Breast epithelium (tissue), 3 donors: ENCODE measurements around the gene SERF1A.
"Not testable (repeated sequence)": the region's sequence is repeated elsewhere in the genome, so short reads cannot be mapped to it uniquely, and the experiment has no call there.

Experiments used
- POLR2AphosphoS5 ChIP-seq, 3 donors: sonication (generic); formaldehyde crosslinking; IDR thresholded peaks; one replicate each; pipeline ENCODE4 v1.6.1; 2017; ENCODE audit warnings: antibody characterized with exemption in 3 of 3
- TF ChIP-seq, protein P1 (sequence below), 3 donors: fragments of 450-650 bp; IDR thresholded peaks; one replicate each; pipeline ENCODE4 v1.5.1; 2016 to 2017; ENCODE audit warnings: antibody characterized with exemption in 3 of 3, mild to moderate bottlenecking in 3 of 3, moderate library complexity in 3 of 3

DNA sequence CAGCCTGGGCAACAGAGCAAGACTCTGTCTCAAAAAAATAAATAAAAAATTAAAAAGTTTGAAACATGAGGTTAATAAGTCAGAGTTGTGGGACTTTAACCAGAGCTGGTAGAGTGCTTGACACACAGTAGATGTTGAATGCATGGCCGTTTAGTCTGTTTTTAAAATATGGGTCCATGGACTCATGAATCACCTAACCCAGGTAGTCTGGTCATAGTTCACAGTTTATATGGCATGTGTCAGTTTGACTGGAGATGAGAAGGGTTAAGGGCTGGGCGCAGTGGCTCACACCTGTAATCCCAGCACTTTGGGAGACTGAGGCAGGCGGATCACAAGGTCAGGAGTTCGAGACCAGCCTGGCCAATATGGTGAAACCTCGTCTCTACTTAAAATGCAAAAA, 6.2 kb downstream of the SERF1A start:
- TF ChIP-seq POLR2AphosphoS5 (IDR thresholded peaks at IDR 0.05): not testable (repeated sequence)
- TF ChIP-seq, protein P1, sequence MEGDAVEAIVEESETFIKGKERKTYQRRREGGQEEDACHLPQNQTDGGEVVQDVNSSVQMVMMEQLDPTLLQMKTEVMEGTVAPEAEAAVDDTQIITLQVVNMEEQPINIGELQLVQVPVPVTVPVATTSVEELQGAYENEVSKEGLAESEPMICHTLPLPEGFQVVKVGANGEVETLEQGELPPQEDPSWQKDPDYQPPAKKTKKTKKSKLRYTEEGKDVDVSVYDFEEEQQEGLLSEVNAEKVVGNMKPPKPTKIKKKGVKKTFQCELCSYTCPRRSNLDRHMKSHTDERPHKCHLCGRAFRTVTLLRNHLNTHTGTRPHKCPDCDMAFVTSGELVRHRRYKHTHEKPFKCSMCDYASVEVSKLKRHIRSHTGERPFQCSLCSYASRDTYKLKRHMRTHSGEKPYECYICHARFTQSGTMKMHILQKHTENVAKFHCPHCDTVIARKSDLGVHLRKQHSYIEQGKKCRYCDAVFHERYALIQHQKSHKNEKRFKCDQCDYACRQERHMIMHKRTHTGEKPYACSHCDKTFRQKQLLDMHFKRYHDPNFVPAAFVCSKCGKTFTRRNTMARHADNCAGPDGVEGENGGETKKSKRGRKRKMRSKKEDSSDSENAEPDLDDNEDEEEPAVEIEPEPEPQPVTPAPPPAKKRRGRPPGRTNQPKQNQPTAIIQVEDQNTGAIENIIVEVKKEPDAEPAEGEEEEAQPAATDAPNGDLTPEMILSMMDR (IDR thresholded peaks at IDR 0.05): not testable (repeated sequence)
